ENCODE measurements around the gene MMS22L.

The MMS22L gene

DNA sequence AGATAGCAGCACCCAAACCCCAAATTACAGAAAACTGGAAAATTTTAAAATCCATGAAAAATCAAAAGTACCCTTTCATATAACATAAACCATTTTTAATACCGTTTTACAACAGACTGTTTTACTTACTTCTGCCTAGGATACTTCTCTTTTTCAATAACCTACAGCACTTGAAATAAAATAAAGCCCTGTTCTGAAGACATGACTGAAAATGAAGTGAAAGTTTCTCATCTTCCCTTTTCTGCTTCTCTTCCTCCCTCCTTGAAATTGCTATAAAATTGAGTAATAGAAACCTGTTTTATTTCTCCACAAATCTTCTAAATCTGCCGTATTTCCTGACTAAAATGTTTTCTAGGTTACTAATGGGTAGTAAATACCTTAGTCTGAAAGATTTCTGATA, 20.3 kb downstream of the MMS22L start:
- H3K4me3 ChIP-seq (ENCODE audit: insufficient read depth, low read depth, low read length, poor library complexity, severe bottlenecking), result no peak overlapping the region
- no peaks in the 10 kb centered on the region for H3K27me3 ChIP-seq (replicated peaks; ENCODE audit: control insufficient read depth, insufficient read depth, low read length, poor library complexity, severe bottlenecking)
- no peak for DNase-seq
- no peaks in the 10 kb centered on the region for H3K9me3 ChIP-seq (ENCODE audit: control insufficient read depth, low read length)
- no peaks in the 10 kb centered on the region for H3K4me1 ChIP-seq (ENCODE audit: control insufficient read depth, insufficient read depth, low read length, poor library complexity, severe bottlenecking)
- H3K36me3 ChIP-seq (ENCODE audit: control insufficient read depth, insufficient read depth, low read length), result peaks cover 5% of the 10 kb centered on the region
- no peak overlapping the region for H3K27ac ChIP-seq (ENCODE audit: insufficient read depth, low read length, poor library complexity, severe bottlenecking)

DNA sequence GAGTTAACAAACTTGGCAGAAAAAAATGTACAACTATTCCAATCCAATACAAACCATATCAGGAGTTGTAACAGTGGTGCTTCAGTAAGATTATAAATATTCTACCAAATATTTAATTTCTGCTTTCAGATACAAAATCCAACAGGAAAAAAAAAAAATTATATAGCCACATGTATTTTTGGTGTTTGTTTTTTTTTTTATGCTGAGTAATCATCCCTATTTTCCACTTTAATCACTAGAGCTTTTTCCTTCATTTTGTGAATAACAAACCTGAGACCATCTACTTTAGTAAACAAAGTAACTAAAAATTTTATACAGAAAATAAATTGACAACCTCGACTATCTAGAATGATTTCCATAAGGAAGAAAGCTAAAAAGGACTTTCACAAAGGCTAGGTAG, 36.2 kb downstream of the MMS22L start:
- no peak for DNase-seq

DNA sequence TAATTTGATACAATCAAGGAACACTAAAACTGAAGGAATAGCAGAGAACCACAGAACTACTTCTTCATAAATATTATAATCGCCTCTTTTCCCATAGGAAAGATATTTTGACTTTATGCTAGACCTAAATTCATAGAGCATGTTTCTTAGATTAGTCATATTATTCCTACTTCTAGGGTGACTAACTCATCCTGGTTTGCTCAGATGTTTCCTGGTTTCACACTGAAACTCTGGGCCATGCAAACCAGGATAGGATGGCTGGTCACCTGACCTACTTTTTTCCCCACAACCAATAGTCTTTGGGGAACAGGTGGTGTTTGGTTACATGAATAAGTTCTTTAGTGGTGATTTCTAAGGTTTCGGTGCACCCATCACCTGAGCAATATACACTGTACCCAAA, 42.8 kb downstream of the MMS22L start:
- DNase-seq, result no peak
- Histone ChIP-seq H3K4me3 (ENCODE audit: insufficient read depth, low read depth, low read length, poor library complexity, severe bottlenecking) (no peak overlapping the region), H3K36me3 (ENCODE audit: control insufficient read depth, insufficient read depth, low read length) (no peaks in the 10 kb centered on the region), H3K27ac (ENCODE audit: insufficient read depth, low read length, poor library complexity, severe bottlenecking) (no peak overlapping the region), H3K27me3 (replicated peaks; ENCODE audit: control insufficient read depth, insufficient read depth, low read length, poor library complexity, severe bottlenecking) (no peaks in the 10 kb centered on the region), H3K4me1 (ENCODE audit: control insufficient read depth, insufficient read depth, low read length, poor library complexity, severe bottlenecking) (no peaks in the 10 kb centered on the region), H3K9me3 (ENCODE audit: control insufficient read depth, low read length) (no peaks in the 10 kb centered on the region)

More for the DNA sequence above, 36.2 kb downstream of the MMS22L start:
- Histone ChIP-seq H3K4me3 (ENCODE audit: insufficient read depth, low read depth, low read length, poor library complexity, severe bottlenecking) (no peak overlapping the region), H3K27me3 (replicated peaks; ENCODE audit: control insufficient read depth, insufficient read depth, low read length, poor library complexity, severe bottlenecking) (no peaks in the 10 kb centered on the region), H3K9me3 (ENCODE audit: control insufficient read depth, low read length) (no peaks in the 10 kb centered on the region), H3K36me3 (ENCODE audit: control insufficient read depth, insufficient read depth, low read length) (peaks cover 4% of the 10 kb centered on the region), H3K4me1 (ENCODE audit: control insufficient read depth, insufficient read depth, low read length, poor library complexity, severe bottlenecking) (no peaks in the 10 kb centered on the region), H3K27ac (ENCODE audit: insufficient read depth, low read length, poor library complexity, severe bottlenecking) (no peak overlapping the region)

DNA sequence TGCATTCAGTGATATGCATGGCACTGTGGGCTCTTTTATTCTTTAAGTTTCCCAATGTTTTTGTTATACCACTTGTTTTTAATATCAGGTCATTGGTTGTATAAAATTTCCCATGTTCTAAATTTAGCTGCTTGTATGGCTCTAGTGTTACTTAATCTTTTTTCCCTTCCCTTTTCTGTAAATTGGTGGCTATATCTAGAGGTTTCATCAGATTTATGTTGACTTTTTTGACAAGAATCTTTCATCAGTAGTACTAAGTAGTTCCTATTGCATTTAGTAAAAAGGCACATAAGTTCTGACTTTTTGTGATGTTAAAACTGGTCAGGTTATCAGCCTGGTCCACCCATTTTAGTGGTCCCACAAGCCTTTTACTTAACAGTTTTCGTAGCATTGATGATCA, 51.1 kb downstream of the MMS22L start:
- Histone ChIP-seq H3K27ac (ENCODE audit: insufficient read depth, low read length, poor library complexity, severe bottlenecking) (no peak overlapping the region), H3K9me3 (ENCODE audit: control insufficient read depth, low read length) (no peaks in the 10 kb centered on the region), H3K27me3 (replicated peaks; ENCODE audit: control insufficient read depth, insufficient read depth, low read length, poor library complexity, severe bottlenecking) (no peaks in the 10 kb centered on the region), H3K4me3 (ENCODE audit: insufficient read depth, low read depth, low read length, poor library complexity, severe bottlenecking) (no peak overlapping the region), H3K4me1 (ENCODE audit: control insufficient read depth, insufficient read depth, low read length, poor library complexity, severe bottlenecking) (no peaks in the 10 kb centered on the region), H3K36me3 (ENCODE audit: control insufficient read depth, insufficient read depth, low read length) (no peaks in the 10 kb centered on the region)
- no peak for DNase-seq

DNA sequence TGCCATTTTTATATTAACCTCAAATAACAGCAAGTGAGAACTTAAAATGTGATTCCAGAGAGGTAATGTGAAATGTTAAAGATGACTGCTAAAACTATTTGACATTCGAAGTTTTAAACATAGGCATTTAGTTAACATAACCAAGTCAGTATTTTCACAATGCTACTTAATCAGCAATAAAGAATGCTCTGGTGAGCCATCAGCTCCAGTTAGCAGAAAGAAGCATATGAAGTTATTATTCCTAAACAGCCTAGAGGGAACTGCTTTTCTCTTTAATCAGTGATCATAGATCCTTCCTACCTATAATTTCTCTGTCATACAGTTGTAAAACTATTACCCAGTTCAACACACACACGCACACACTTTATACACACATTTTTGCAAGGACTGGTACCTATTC, 60.1 kb downstream of the MMS22L start:
- Histone ChIP-seq H3K36me3 (ENCODE audit: control insufficient read depth, insufficient read depth, low read length) (no peaks in the 10 kb centered on the region), H3K27me3 (replicated peaks; ENCODE audit: control insufficient read depth, insufficient read depth, low read length, poor library complexity, severe bottlenecking) (no peaks in the 10 kb centered on the region), H3K27ac (ENCODE audit: insufficient read depth, low read length, poor library complexity, severe bottlenecking) (no peak overlapping the region), H3K4me1 (ENCODE audit: control insufficient read depth, insufficient read depth, low read length, poor library complexity, severe bottlenecking) (no peaks in the 10 kb centered on the region), H3K9me3 (ENCODE audit: control insufficient read depth, low read length) (no peaks in the 10 kb centered on the region), H3K4me3 (ENCODE audit: insufficient read depth, low read depth, low read length, poor library complexity, severe bottlenecking) (no peak overlapping the region)
- DNase-seq, result no peak

DNA sequence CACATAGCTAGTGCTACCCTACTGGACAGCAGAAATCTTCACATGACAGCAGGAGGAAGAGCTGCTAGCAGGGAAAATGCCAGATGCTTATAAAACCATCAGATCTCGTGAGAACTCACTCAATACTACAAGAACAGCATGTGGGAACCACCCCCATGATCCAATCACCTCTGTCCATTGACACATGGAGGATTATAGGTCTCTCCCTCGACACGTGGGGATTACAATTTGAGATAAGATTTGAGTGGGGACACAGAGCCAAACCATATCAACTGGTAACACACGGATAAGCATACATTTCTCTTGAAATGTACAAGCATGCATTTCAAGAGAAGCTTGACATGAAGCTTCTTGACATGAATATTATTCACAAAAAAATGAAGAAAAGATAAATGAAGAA, 64.1 kb downstream of the MMS22L start:
- no peak for DNase-seq
- Histone ChIP-seq H3K4me3 (ENCODE audit: insufficient read depth, low read depth, low read length, poor library complexity, severe bottlenecking) (no peak overlapping the region), H3K27me3 (replicated peaks; ENCODE audit: control insufficient read depth, insufficient read depth, low read length, poor library complexity, severe bottlenecking) (no peaks in the 10 kb centered on the region), H3K27ac (ENCODE audit: insufficient read depth, low read length, poor library complexity, severe bottlenecking) (no peak overlapping the region), H3K36me3 (ENCODE audit: control insufficient read depth, insufficient read depth, low read length) (no peaks in the 10 kb centered on the region), H3K4me1 (ENCODE audit: control insufficient read depth, insufficient read depth, low read length, poor library complexity, severe bottlenecking) (no peaks in the 10 kb centered on the region), H3K9me3 (ENCODE audit: control insufficient read depth, low read length) (no peaks in the 10 kb centered on the region)

DNA sequence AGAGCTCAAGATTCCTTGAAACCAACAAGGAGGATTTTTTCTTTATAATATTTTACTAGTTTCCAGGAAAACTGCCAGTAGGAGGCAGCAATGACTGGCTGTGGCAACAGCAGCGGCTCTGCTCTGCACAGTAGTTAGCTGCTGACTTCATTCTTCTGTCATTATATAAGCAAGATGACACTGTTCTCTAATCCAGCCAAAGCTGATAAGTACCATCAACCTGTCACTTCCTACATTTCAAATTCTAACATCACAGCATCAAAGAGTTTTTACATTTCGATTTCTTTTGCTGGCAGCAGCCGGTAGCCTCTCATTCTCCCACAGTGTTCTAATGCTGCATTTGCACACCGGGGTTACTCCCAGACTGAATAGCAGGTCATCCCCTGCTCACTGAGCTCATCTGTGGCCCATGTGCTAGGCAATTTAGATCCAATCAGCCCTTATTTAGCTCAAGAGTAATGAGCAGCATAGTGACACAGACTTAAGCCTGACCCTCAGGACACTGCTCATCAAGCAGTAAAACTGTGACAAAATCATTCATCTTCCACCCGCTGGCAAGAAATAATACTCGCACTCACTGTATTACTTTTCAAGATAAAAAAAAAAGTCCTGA, 67.8 kb downstream of the MMS22L start:
- peaks cover 3% of the 10 kb centered on the region for H3K36me3 ChIP-seq (ENCODE audit: control insufficient read depth, insufficient read depth, low read length)
- H3K4me1 ChIP-seq (ENCODE audit: control insufficient read depth, insufficient read depth, low read length, poor library complexity, severe bottlenecking), result no peaks in the 10 kb centered on the region
- H3K9me3 ChIP-seq (ENCODE audit: control insufficient read depth, low read length), result no peaks in the 10 kb centered on the region
- no peak for DNase-seq
- H3K27me3 ChIP-seq (replicated peaks; ENCODE audit: control insufficient read depth, insufficient read depth, low read length, poor library complexity, severe bottlenecking), result no peaks in the 10 kb centered on the region
- no peak overlapping the region for H3K4me3 ChIP-seq (ENCODE audit: insufficient read depth, low read depth, low read length, poor library complexity, severe bottlenecking)
- H3K27ac ChIP-seq (ENCODE audit: insufficient read depth, low read length, poor library complexity, severe bottlenecking), result no peak overlapping the region

DNA sequence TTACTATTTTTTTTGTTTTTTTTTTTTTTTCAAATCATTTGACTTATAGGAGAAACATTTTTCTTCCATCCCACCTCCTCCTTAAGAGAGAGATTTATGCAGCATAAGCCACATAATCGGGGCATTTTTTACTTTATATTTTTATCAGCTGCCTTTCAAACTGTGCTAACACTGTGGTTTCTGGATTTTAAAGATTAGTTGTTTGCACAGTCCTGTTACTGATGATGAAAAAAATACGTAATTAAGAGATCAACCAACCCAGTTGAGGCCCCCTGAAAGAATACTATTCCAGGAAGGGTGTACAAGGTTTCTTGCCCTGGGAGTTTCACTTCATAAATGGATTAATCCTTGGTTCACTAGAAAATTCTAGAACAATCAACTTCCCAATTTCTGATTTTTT, 68.3 kb downstream of the MMS22L start:
- peaks cover 3% of the 10 kb centered on the region for H3K36me3 ChIP-seq (ENCODE audit: control insufficient read depth, insufficient read depth, low read length)
- H3K9me3 ChIP-seq (ENCODE audit: control insufficient read depth, low read length), result no peaks in the 10 kb centered on the region
- no peak overlapping the region for H3K27ac ChIP-seq (ENCODE audit: insufficient read depth, low read length, poor library complexity, severe bottlenecking)
- DNase-seq, result no peak
- H3K27me3 ChIP-seq (replicated peaks; ENCODE audit: control insufficient read depth, insufficient read depth, low read length, poor library complexity, severe bottlenecking), result no peaks in the 10 kb centered on the region
- H3K4me3 ChIP-seq (ENCODE audit: insufficient read depth, low read depth, low read length, poor library complexity, severe bottlenecking), result no peak overlapping the region
- no peaks in the 10 kb centered on the region for H3K4me1 ChIP-seq (ENCODE audit: control insufficient read depth, insufficient read depth, low read length, poor library complexity, severe bottlenecking)

DNA sequence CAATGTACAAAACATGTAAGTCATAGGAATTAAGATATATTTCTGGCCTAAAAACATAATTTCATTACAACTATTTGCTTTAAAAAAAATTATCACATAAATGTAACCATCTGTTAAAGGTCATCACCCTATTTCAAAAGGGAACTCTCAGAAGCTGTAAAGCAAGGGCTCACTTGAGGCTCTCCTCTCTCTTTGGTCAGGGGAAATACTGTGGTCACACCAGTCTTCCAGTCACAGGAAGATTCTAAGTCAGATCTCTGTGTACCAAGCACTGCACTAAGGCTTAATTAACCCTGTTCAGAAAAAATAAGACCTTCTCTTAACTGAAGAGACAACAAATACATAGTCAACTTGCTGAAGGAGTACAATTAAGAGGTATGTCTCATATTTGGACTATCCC, 75.6 kb downstream of the MMS22L start:
- Histone ChIP-seq H3K27ac (ENCODE audit: insufficient read depth, low read length, poor library complexity, severe bottlenecking) (no peak overlapping the region), H3K27me3 (replicated peaks; ENCODE audit: control insufficient read depth, insufficient read depth, low read length, poor library complexity, severe bottlenecking) (no peaks in the 10 kb centered on the region), H3K4me3 (ENCODE audit: insufficient read depth, low read depth, low read length, poor library complexity, severe bottlenecking) (no peak overlapping the region), H3K4me1 (ENCODE audit: control insufficient read depth, insufficient read depth, low read length, poor library complexity, severe bottlenecking) (no peaks in the 10 kb centered on the region), H3K9me3 (ENCODE audit: control insufficient read depth, low read length) (no peaks in the 10 kb centered on the region), H3K36me3 (ENCODE audit: control insufficient read depth, insufficient read depth, low read length) (peaks cover 3% of the 10 kb centered on the region)
- DNase-seq, result no peak

DNA sequence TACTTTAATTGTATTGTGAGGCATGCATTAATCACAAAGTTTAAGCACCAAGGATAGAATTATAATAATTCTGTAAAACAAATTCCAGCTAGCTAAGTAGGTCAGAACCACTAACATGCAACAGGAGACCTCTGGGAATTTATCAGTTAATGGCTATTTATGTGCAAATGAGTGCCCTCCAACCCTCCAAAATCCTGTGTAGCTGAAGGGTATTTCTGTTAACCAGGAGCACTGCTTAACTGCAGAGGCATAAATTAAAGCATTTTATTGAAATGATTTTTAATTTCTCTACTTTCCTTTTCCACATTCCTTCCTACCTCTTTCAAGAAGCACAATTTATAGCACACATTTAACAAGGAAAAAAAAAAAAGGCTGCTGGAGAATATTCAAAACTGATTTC, 77.0 kb downstream of the MMS22L start:
- H3K4me3 ChIP-seq (ENCODE audit: insufficient read depth, low read depth, low read length, poor library complexity, severe bottlenecking), result no peak overlapping the region
- no peaks in the 10 kb centered on the region for H3K9me3 ChIP-seq (ENCODE audit: control insufficient read depth, low read length)
- no peaks in the 10 kb centered on the region for H3K27me3 ChIP-seq (replicated peaks; ENCODE audit: control insufficient read depth, insufficient read depth, low read length, poor library complexity, severe bottlenecking)
- no peak overlapping the region for H3K27ac ChIP-seq (ENCODE audit: insufficient read depth, low read length, poor library complexity, severe bottlenecking)
- H3K4me1 ChIP-seq (ENCODE audit: control insufficient read depth, insufficient read depth, low read length, poor library complexity, severe bottlenecking), result no peaks in the 10 kb centered on the region
- DNase-seq, result no peak
- H3K36me3 ChIP-seq (ENCODE audit: control insufficient read depth, insufficient read depth, low read length), result no peaks in the 10 kb centered on the region

All from effector memory CD4-positive, alpha-beta T cell (primary cell).